Measurements from ENCODE around the gene BMERB1.
A peak's percentile ranks its signal among the peaks of the same experiment; 100 is the strongest.

BMERB1 gene

GRCh38 chr16:15593235-15593634 lies 158.8 kb downstream of the BMERB1 start:
- Histone ChIP-seq H3K9me3 (no peaks in the 10 kb centered on the region), H3K27ac (peak overlapping the region; percentile 100), H3K4me3 (ENCODE audit: low read depth in 1 of 2, low read length in 1 of 2) (no peak overlapping the region), H3K4me1 (ENCODE audit: control insufficient read depth in 1 of 2, insufficient read depth in 1 of 2, low read depth in 1 of 2, low read length in 1 of 2) (peaks cover 65 to 68% of the 10 kb centered on the region in 2 experiments), H3K27me3 (no peaks in the 10 kb centered on the region), H3K36me3 (peaks cover 53% of the 10 kb centered on the region)
- no peak for TF ChIP-seq CTCF (IDR thresholded peaks at IDR 0.05)

DNA sequence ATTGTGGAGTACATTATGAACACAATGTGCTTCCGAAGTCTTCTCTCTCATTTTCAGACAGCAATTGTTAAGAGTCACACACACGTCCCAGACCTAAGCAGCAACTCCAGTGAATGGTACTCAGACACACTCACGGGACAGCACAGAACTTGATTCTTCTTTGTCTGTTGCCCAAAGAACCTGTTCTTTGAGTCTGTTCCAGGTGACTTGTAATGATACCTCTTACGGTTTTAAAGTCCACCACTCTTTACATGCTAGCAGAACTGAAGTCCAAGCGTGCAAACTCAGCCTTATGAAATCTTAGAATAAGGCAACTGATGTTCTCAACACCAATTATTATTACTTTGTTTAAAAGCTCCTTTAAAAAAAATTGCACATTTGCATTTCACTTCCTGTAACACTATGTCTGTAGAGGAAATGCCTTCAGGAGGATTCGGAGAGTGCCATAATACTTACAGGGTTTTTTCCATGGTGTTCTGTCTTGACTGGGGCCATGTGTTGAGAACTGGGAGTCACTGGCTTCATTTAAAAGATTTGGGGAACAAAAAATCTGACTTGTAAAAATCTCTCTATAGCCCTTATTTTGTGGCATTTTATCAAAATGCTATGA lies 160.4 kb downstream of the BMERB1 start:
- H3K27ac ChIP-seq = peak overlapping the region; percentile 100
- no peak overlapping the region for H3K4me3 ChIP-seq (ENCODE audit: low read depth in 1 of 2, low read length in 1 of 2)
- H3K9me3 ChIP-seq = no peaks in the 10 kb centered on the region
- no peak for TF ChIP-seq CTCF (IDR thresholded peaks at IDR 0.05)
- no peaks in the 10 kb centered on the region for H3K27me3 ChIP-seq
- peaks cover 65% of the 10 kb centered on the region for H3K36me3 ChIP-seq
- peaks cover 49 to 52% of the 10 kb centered on the region in 2 experiments for H3K4me1 ChIP-seq (ENCODE audit: control insufficient read depth in 1 of 2, insufficient read depth in 1 of 2, low read depth in 1 of 2, low read length in 1 of 2)

DNA sequence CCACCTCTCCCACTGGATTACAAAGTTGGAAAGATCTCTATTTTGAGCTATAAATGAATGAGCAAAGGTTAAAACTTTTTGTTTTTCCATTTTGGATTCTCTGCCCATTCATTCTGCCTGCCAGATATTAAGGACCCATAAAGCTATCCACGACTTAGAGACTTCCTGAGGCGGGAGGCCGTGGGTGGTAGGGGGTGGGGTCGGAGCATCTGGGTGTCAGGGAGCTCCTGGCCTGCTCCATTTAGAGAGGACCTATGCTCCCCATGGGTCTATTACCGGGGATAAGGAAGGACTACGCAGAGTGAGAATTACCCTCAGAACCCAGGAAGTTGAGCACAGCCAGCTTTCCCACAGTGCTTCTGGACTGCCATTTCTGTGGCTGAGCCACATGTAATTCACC lies 162.7 kb downstream of the BMERB1 start:
- H3K4me3 ChIP-seq (ENCODE audit: low read depth in 1 of 2, low read length in 1 of 2) = no peak overlapping the region
- H3K27me3 ChIP-seq = no peaks in the 10 kb centered on the region
- peak overlapping the region; percentile 100 for H3K27ac ChIP-seq
- peaks cover 27 to 38% of the 10 kb centered on the region in 2 experiments for H3K4me1 ChIP-seq (ENCODE audit: control insufficient read depth in 1 of 2, insufficient read depth in 1 of 2, low read depth in 1 of 2, low read length in 1 of 2)
- no peak for TF ChIP-seq CTCF (IDR thresholded peaks at IDR 0.05)
- peaks cover 88% of the 10 kb centered on the region for H3K36me3 ChIP-seq
- no peaks in the 10 kb centered on the region for H3K9me3 ChIP-seq

GRCh38 chr16:15597822-15598647 lies 163.6 kb downstream of the BMERB1 start:
- H3K4me3 ChIP-seq (ENCODE audit: low read depth in 1 of 2, low read length in 1 of 2) = no peak overlapping the region
- H3K9me3 ChIP-seq = no peaks in the 10 kb centered on the region
- H3K4me1 ChIP-seq (ENCODE audit: control insufficient read depth in 1 of 2, insufficient read depth in 1 of 2, low read depth in 1 of 2, low read length in 1 of 2) = peaks cover 18 to 29% of the 10 kb centered on the region in 2 experiments
- no peaks in the 10 kb centered on the region for H3K27me3 ChIP-seq
- no peak for TF ChIP-seq CTCF (IDR thresholded peaks at IDR 0.05)
- H3K27ac ChIP-seq = peak overlapping the region; percentile 100
- H3K36me3 ChIP-seq = peaks cover 94% of the 10 kb centered on the region

GRCh38 chr16:15598648-15599190 lies 164.3 kb downstream of the BMERB1 start:
- H3K27ac ChIP-seq = peak overlapping the region; percentile 100
- H3K36me3 ChIP-seq = peaks cover 97% of the 10 kb centered on the region
- no peaks in the 10 kb centered on the region for H3K9me3 ChIP-seq
- no peak for TF ChIP-seq CTCF (IDR thresholded peaks at IDR 0.05)
- H3K27me3 ChIP-seq = no peaks in the 10 kb centered on the region
- peaks cover 12 to 22% of the 10 kb centered on the region in 2 experiments for H3K4me1 ChIP-seq (ENCODE audit: control insufficient read depth in 1 of 2, insufficient read depth in 1 of 2, low read depth in 1 of 2, low read length in 1 of 2)
- no peak overlapping the region for H3K4me3 ChIP-seq (ENCODE audit: low read depth in 1 of 2, low read length in 1 of 2)
